Right renal pelvis (tissue), 4 donors: Measurements from ENCODE around the gene TAS2R41. TPM values are rescaled to one million over a fixed set of nuclear protein-coding genes. Genes with fewer than 3 reads are reported as not detected.

ENCODE experiments used
- DNase-seq, 4 donors: peaks; one replicate each; pipeline ENCODE4 v3.0.0-alpha.2; 2013; ENCODE audit warnings: low read depth in 4 of 4, low spot score in 3 of 4, missing footprints in 1 of 4
- polyA plus RNA-seq, 4 donors: library from polyadenylated mRNA; unstranded; fragments of 120-200 nt; gene quantifications; one replicate each; pipeline ENCODE4 v1.2.1, GENCODE V29; 2013; ENCODE audit not compliant: insufficient read length in 4 of 4

The TAS2R41 gene, protein sequence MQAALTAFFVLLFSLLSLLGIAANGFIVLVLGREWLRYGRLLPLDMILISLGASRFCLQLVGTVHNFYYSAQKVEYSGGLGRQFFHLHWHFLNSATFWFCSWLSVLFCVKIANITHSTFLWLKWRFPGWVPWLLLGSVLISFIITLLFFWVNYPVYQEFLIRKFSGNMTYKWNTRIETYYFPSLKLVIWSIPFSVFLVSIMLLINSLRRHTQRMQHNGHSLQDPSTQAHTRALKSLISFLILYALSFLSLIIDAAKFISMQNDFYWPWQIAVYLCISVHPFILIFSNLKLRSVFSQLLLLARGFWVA
- polyA plus RNA-seq: not detected

DNA sequence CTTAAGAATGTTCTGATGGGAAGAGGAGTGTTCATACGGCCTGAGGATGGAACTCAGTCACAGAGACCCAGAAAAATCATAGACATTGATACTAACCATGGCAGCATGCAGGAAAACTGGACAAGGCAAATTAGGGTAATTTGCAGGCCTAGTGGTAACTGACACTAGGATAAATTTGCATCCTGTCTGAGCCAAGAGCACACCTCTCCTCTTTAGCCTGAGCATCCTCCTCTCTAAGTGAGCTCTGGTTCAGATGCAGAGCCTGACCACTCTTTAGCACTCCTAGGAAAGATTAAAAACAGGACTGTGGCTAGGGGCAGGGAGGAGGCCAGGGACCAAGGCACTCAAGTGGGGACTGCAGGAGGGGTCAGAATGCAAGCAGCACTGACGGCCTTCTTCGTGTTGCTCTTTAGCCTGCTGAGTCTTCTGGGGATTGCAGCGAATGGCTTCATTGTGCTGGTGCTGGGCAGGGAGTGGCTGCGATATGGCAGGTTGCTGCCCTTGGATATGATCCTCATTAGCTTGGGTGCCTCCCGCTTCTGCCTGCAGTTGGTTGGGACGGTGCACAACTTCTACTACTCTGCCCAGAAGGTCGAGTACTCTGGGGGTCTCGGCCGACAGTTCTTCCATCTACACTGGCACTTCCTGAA is at the start of gene TAS2R41:
Gene TAS2R41 (plus strand): TSS at position 373 of the 650 bp plus-strand sequence. CDS start 0 bp downstream, at position 373.
- no peak for DNase-seq

DNA sequence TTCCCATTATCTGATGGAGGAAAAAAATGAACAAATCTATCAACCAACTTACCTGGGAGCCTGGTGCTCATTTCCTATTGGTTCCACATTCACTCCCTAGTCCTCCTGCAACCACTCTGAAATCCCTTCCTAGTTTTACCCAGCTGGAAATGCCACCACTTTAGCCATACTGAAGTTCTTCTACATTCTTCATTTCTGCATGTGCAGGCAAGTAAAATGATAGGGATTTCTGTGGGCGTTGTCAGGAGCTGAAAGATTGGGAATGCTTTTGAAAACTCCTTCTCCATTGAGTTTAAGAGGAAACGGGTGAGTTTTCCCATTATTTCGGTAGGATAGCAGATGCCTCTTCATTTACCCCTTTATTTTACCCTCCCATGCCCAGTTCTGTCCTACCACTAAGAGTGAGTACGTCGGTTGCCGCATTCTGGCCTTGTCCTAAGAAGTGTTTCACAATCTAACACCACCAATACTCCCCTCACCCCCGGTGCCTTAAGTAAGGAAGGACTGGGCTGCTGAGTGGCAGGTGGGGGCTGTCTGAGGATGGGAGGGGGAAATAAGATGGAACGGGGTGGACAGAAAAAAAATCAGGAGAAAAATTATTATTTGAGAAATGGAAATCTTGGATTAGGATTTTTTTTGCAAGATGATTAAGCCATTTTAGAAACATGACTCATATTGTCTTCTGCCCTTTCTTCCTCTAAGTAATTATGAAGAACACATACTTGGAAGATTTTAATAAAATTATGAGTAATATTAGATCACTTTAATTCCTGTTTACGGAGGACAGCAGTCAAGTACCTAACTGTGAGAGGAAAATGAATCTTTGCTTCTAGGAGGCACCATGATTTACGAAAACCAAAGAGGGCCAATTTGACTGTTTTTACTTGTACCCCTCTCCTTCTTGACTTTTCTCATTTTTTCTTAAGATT is 47.6 kb upstream of the TAS2R41 start:
- no peak for DNase-seq

DNA sequence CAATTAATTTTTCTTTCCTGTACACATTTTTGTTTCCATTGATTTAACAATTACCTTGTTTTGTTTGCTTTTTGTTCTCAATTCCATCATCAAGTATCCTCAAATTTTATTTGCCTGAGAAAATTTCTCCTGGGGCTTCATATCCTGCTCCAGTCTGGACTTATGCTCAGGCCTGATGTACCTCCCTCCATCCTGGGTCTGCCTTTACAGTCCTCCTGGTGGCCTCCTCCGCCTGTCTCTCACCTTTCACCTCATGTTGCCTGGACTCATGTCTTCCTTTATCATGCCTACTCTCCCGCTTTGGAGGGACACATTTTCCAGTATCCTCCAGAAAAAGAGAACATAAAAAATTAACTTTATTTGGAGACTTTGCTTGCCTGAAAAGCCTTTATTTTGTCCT is 46.6 kb upstream of the TAS2R41 start:
- no peak for DNase-seq

DNA sequence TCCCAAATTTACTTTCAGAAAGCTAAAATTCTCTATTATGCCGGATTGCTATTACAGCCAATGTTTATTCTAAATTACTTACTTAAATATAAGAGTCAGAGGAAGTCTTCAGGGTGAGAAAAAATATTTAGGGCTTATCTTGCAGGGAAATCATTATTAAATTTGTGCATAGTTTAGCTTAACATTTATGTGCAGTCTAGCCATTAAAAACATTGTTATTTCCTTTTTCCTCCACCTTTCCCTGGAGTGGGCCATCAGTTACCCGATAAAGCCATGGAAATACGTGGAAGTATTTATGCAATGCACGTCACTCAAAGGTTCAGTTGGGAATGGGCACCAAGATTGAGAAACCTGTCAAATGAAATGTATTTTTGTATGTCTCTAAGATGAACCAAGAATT is 43.9 kb upstream of the TAS2R41 start:
- DNase-seq: no peak

DNA sequence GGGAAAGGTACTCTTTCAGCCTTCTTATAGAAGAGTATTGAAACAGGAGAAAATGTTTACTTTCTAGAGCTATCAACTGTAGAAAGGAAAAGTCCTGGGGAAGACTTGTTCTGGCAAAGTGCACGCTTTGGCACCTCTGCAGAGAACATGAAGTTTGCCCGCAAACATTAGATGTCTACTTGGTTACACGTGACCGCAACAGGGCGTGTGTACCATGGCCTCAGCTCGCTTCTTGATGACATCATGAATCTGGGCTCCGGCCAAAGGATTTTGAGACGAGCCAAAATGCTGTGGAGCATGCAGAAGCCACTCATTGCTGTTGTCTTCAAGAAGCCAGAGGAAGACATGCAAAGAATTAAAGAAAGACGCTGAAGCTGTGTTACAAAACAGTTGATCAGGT is 43.0 kb upstream of the TAS2R41 start:
- no peak for DNase-seq

DNA sequence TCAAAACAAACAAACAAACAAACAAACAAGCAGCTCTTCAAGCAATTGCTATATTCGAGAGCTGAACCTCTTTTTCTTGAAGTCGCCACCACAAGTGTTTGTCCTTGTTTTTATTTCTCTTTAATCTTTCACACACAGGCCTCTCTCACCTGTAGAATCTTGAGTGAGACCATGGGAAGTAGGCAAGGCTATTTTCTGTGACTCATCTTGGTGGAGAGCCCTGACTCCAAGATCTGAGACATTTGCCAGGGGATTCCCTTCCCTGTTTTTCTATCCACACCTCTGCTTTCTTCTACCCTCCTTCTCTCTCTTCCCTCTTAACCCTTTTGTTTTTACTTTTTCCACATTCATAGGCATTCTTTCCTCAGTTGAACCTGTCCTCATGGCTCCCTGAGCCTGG is 42.4 kb upstream of the TAS2R41 start:
- DNase-seq: no peak

DNA sequence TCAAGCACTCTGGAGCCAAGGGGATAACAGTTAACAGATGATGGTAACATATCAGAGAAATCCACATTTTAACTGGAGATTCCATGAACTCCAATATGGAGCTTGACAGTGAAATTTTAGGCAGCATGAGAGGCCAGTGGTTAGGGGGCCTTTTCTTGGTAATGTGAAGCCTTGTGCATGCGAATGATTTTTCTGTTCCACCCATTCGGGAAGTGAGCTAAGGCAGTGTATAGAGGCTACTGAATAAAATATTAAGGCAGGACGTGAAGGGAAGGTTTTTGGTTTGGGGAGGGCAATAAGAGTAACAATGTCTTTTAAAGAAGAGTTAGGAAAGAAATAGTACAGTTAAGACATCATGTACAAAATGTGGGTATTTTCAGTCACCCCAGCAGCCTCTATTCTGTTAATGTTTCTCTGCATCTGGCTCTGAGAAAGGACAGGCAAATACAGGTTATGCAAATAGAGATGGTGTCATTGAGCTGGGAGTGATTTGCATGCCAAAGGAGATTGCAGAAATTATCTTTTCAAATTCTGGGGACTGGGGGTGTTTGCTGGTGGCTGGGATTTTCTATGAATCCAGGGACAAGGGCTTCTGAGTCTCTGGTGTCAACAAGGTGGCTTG is 41.2 kb upstream of the TAS2R41 start:
- DNase-seq: no peak

DNA sequence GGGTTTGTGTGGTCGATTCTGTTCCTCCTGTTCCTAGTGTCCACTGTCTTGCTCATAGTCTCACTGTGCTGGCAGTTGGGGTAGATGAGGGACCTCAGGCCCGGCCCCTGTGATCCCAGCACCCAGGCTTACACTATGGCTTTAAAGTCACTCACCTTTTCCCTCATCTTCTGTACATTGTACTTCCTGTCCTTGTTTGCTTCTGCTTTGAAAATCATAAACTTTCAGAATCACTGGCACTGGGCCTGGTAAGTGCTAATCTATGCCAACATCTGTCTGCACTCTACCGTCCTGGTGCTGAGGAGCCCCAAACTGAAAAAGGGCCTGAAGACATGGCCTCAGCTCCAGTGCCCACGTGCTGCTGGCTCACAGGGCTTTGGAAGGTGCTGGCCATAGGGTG is 40.1 kb upstream of the TAS2R41 start:
- DNase-seq: no peak

DNA sequence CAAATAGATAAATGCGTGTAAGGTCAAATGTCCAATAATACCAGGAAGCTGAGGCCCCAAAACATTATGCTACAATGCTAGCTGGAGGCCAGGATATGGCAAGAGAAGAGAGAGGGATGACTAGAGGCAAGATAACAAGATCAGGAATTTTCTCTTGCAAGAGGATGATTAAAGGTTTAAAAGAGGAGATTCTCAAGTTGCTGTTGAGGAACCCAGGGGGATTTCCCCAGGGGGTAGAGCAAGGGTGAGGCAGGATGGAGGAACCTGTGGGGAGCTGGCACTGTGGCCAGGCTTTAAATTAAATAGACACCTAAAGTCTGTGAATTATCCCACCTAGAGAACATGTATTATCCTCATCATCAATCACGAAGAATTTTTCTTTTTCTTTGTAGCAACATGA is 37.8 kb upstream of the TAS2R41 start:
- no peak for DNase-seq

DNA sequence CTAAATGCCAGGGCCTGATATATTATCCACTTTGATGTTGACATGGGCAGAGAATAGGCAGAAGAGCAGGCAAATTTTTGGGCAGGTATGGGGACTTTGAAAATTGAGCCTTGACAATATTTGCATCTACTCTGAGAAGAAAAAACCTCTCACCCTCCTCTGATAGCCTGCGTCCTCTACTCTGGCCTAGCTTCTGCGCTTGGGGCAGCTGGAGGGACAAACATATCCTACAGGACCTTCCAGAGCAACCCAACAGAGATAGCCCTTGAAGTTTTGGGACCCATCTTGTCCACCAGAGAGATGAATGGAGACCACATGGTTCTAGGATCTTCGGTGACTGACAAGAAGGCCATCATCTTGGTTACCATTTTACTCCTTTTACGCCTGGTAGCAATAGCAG is 34.5 kb upstream of the TAS2R41 start, which contains the start of gene TAS2R60:
Gene TAS2R60 (plus strand): TSS at position 301 of the 400 bp plus-strand sequence. CDS start 0 bp downstream, at position 301.
- no peak for DNase-seq

DNA sequence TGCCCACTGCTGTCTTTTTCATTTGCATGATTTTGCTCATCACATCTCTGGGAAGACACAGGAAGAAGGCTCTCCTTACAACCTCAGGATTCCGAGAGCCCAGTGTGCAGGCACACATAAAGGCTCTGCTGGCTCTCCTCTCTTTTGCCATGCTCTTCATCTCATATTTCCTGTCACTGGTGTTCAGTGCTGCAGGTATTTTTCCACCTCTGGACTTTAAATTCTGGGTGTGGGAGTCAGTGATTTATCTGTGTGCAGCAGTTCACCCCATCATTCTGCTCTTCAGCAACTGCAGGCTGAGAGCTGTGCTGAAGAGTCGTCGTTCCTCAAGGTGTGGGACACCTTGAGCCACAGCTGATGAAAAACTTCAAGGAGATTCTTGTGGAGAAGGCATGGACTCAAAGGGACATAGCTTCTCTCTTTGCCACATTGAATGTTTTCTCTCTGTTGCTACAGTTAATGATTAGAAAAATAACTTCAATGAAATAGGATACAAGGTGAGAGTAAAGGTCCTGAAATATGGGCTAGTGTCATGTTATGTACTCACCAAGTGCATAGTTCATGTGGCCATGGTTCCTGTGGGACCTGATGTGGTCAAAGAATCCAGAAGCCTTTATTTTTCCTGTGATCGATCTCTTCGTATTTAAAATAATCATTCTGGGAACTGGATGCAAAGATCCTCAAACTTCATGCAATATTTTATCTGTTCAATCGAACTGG is 33.5 kb upstream of the TAS2R41 start:
- no peak for DNase-seq

DNA sequence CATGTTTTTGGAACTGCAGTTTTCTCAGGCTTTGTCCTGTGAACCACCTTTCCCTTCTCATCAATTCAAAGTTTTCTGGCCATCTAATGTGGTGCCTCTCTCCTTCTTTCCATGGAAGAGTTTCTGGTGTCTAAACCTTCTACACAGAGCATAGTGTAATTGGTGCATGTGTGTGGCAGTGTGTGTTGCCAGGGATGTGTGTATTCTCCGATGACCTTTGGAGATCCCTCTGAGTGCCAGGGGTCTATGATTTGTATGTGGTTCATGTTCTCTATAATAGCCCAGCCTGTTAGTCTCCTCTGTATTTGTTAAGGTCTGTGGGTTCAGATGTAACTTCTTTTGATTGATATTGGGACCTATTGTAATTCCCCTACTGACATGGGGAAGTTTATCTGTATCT is 32.9 kb upstream of the TAS2R41 start:
- no peak for DNase-seq

DNA sequence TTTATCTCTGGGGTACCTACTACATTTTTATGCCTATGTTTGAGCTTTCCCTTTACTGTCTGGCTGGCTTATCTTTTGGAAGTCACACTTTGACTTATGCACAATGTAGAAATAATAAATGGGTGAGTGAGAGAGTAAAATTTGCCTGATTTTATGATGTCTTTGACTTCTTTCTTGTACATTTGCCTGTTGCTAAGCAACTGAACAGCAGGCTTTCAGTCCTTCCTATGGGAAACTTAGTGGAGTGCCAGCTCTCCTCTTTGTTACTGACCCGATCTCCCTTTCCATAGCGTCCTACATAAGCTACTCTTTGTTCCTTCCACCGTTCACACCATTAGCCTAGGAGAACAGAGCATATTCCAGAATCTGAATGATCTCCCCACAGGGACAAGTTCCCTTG is 30.2 kb upstream of the TAS2R41 start:
- no peak for DNase-seq

DNA sequence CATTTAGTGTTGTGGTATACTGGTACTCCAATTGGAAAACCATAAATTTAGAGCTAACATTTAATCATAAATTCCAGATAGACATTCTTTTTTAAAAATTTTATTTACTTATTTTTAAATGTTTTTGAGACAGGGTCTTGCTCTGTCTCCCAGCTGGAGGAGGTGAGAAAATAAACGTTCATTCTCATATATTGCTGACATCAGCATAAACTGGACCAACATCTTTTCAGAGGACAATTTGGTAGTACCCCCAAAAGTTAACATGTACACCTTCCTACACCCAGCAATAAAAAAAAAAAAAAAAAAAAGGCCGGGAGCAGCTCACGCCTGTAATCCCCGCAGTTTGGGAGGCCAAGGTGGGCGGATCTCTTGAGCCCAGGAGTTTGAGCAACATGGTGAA is 29.2 kb upstream of the TAS2R41 start:
- no peak for DNase-seq

DNA sequence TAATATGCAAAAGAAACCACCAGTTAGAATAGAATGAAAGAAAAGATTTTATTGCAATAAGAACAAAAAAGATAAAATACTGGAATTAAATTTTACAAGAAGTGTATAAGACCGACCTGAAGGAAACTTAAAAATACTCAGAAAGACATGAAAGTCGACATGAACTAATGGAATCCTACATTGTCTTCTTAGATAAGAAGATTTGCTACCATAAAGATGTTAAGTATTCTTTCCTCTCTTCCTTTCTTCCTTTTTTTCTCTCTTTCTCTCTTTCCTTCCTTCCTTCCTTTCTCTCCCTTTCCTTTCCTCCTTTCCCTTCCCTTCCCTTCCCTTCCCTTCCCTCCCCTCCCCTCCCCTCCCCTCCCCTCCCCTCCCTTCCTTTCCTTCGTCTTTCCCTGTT is 27.9 kb upstream of the TAS2R41 start:
- no peak for DNase-seq

DNA sequence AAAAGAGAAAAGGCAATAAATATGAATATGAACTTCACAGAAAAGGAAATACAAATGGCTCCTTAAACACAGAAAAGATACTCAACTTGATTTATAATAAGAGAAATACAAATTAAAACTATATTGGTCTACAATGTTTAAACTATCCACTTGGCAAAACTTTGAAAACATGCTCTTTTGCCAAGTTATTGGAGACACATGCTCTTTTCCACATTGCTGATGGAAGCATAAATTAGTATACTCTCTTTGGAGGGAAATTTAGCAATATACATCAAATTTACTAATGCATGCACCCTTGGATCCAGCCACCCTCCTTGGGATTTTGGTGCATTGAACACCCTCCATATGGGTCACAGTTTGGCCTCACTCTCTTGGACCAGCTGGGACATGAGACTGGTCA is 26.6 kb upstream of the TAS2R41 start:
- no peak for DNase-seq

DNA sequence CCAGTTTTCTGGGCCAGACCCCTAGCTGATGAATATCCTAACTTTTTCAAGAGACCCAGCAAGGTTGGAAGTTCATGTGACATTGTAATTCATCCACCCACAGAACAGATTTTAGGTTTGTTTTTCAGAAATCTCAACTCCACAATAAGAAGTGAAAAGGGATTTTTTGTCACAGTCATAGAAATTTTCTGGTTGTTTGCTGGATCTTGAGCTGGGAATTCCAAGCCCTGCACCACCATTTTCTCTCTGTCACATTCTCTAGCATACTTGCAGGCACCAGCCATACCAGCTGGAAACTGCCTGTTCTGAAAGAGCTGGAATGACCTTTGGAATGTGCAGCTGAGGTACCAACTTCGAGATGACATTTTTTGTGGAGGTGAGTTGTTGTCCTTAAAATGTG is 25.9 kb upstream of the TAS2R41 start:
- no peak for DNase-seq

DNA sequence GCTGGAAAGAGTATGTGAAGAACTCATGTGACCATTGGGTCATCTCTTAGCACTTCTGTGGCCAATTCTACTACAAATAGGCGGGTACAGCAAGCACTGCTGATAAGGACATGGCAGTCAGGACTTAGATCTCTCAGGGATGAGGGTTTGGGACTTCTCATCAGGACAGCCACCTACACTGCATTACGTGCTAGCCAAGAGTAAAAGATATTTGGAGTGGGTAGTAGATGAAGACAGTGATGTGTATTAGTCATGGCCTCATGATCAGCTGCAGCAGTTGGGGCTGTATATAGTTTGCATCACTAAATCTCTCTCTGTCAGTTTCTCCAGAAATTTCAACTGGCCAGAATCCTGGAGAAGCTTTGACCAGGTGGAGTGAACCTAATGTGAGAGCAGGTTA is 25.2 kb upstream of the TAS2R41 start:
- DNase-seq: no peak

DNA sequence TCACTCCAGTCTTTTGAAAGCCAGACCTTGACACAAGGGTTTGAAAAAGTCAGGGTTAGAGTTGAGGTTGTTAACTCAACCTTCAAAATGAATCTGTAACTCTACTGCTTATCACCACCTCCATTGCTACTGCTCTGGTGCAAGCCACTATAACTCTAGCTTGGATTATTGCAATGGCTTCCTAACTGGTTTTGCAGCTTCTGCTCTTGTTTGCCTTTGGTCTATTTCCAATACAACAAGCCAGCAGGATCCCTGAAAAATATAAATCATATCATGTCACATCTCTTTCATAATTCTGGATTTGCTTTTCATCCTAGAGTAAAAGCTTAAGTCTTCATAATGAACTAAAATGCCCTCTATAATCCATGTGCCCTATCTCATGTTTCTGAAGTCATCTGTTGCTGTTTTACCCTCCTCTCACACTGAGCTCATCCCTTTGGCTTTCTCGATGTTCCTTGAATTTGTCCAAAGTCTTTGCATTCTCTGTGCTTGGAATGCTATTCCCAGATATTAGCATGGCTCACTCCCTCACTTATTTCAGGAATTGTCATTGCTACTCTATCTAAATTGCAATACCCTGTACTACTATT is 23.5 kb upstream of the TAS2R41 start:
- no peak for DNase-seq

DNA sequence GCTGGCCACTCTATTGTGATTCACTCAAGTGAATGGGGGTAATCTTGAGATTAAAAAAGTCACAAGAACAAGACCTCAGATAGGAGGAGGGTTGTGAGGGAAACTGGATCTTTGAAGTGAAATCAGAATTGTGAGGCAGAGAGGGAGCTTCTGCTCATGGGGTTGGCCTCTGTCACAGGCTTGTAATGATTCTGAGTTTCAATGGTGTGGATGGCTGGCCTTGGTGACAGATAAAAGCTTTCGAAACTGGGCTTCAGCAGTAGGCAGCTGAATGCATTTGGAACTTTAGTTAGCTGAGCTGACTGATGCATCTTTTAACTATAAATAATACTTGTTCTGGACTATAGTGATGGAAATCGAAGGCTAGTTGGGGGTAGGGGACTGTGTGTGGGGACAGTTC is 22.2 kb upstream of the TAS2R41 start:
- DNase-seq: no peak
